H1 (cell line): ENCODE data around the gene PBX1. TPM values are rescaled to one million over a fixed set of nuclear protein-coding genes. Genes with fewer than 3 reads are reported as not detected.

Experiments
- E2F6 ChIP-seq: IDR thresholded peaks from 2 replicates; pipeline ENCODE4 v1.6.1; 2012; ENCODE audit warnings: inconsistent platforms
- GTF2F1 ChIP-seq: IDR thresholded peaks from 2 replicates; pipeline ENCODE4 v1.6.1; 2012; ENCODE audit warnings: low read depth, low read length, improper control_type of control experiment, borderline replicate concordance
- RAD21 ChIP-seq, 2 experiments: IDR thresholded peaks in 1 of 2; conservative IDR thresholded peaks in 1 of 2; 2 replicates each; pipeline ENCODE4 v1.6.1; 2011; ENCODE audit warnings: low read depth in 2 of 2, low read length in 2 of 2, improper control_type of control experiment in 1 of 2, inconsistent platforms in 1 of 2, mild to moderate bottlenecking in 1 of 2, moderate library complexity in 1 of 2
- SP4 ChIP-seq: IDR thresholded peaks from 2 replicates; pipeline ENCODE4 v1.6.1; 2012; ENCODE audit warnings: low read length, inconsistent platforms
- polyA plus RNA-seq, 7 experiments: library from polyadenylated mRNA; depleted of rRNA in 3 of 7; stranded (reverse) in 5 of 7; unstranded in 2 of 7; fragments of >200 nt in 5 of 7; fragments of 200-250 nt in 2 of 7; gene quantifications; 1 replicate in 5 of 7; 2 replicates in 1 of 7; 4 replicates in 1 of 7; pipeline versions ENCODE4 v1.2.1 to v1.2.3, GENCODE V29; 2011 to 2013; ENCODE audit warnings: missing spikeins in 2 of 7, mixed read lengths in 2 of 7
- total RNA-seq: library from RNA; stranded (reverse); fragmentation: NEBNext Ultra II Directional; extraction: Animal tissue kit (Norgen Biotek cat#: 25700); gene quantifications from 2 replicates; pipeline ENCODE4 v1.2.1, GENCODE V29; 2021

The PBX1 gene
- total and polyA plus RNA-seq, 2 of the 8 experiments (the other 6 are each of a cell fraction or from before 2014, with no cell fraction given), result 87.4 to 124 TPM

DNA sequence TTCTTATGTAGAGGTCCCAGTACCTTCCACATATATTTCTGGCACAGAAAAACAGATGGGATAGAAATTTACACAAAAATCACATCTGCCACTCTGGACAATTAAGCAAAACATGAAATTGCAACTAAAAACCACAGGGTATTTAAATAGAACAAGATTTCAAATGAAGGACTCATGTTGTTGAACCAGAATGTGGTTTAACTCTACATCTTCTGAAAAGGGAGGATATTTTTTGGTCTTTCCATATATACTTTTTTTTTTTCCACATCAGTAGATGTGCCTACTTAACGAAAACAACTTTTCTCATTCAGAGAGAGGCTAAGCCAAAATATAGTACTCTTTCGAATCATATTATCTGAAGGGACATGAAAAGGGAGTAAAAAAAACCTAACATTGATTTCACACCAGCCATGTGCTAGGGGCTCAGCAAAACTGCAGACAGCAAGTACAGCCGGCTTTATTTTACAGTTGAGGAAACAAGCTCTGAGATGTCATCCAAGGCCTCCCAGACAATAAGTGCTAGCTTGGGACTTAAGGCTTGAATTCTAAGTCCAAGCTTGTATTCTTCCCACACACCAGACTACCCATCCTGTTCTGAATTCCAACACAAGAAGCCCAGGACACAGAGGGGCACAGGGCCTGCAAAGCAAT, 208.9 kb downstream of the PBX1 start (continued):
- TF ChIP-seq RAD21 (IDR thresholded peaks at IDR 0.05 in 1 of 2, conservative IDR thresholded peaks at IDR 0.05 in 1 of 2; ENCODE audit: low read depth in 2 of 2, low read length in 2 of 2) (no peak), GTF2F1 (no peak), SP4 (no peak), E2F6 (no peak)
